MV-4-11 (cell line): ENCODE measurements around the gene C1QTNF7.

ENCODE experiments used
- DNase-seq: peaks from one replicate; lab custom pipeline; 2025; lab: John Stamatoyannopoulos, UW

C1QTNF7 gene, protein sequence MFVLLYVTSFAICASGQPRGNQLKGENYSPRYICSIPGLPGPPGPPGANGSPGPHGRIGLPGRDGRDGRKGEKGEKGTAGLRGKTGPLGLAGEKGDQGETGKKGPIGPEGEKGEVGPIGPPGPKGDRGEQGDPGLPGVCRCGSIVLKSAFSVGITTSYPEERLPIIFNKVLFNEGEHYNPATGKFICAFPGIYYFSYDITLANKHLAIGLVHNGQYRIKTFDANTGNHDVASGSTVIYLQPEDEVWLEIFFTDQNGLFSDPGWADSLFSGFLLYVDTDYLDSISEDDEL

DNA sequence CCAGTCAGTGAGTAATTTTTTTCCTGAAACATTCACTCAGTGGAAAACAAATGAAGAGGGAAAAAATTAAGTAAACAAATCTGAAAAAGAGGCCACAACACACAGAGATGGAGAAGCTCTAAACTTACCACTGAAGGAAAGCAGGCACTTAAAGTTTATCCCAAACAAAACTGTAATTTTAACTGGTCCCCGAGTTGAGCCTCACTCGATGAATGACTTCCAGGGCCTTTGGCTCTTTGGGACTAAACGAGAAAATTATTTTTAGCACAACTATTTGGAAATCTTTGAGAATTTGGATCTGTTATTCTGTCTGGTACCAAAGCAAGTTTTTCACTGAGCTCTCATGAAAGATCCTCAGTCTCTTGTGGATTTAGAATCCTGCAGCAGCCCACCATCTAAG is at the start of gene C1QTNF7:
C1QTNF7 (plus strand) TSS at position 333 of the 400 bp plus-strand sequence. CDS start 7,711 bp downstream, outside the sequence.
- DNase-seq, result no peak

DNA sequence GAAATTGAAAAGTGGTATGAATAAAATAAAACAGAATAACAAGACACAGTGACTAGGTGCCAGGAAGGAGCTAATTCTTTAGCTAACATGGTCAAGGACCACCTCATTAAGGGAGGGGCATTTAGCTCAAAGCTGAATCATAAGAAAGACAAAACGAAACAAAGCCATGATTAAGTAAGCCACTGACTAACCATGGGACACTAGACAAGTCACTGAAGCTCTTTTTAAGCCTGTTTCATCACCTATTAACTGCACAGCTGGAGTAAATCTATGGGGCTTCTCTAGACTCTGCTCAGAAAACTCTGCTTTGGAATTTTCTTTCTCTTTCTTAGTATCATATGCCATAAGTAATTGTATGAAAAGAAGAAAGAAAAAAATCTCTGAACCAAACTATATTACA is 49.8 kb upstream of the C1QTNF7 start:
- DNase-seq, result peak; percentile 82

DNA sequence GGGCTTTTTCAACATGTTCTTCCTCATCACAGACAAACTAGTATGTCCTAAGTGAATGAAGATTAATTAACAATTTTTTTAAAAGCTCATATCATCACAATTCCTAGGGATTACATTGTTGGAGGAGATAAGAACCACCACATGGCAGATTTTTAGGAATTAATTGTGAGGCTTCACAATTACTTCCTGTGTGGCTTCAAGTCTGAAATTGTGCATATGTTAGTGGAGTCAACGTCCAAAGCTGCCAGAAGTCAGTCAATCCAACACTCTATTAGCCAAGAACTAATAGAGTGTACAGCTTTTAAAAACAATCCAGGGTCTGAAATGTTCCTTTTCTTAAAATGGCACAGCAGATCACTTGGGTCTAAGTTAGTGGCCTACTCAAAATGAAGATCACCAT is 49.3 kb upstream of the C1QTNF7 start:
- no peak for DNase-seq

DNA sequence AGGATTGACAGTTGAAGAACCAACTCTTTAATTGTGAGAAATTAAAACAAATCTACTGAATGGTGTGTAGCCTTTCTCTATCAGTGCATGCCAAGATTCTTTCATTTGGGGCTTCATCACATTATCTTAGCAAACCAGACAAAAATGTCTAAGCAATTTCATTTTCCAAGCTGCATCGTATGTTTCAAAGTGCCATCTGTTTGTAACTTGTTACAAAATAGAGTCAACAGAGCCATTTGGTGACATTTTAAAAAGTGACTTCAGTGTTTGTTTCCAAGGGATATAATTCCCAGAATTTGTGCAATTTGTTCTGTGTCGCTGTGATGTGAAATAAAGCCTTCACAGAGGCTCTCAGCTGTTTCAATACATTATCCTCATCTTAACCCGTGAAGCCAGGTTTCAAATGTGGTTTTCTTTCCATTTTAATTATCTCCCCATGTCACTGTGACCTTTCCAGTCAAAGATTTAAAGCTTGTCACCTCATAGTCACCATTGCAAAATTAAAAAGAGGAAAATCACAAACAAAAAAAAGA is 46.0 kb upstream of the C1QTNF7 start:
- no peak for DNase-seq

DNA sequence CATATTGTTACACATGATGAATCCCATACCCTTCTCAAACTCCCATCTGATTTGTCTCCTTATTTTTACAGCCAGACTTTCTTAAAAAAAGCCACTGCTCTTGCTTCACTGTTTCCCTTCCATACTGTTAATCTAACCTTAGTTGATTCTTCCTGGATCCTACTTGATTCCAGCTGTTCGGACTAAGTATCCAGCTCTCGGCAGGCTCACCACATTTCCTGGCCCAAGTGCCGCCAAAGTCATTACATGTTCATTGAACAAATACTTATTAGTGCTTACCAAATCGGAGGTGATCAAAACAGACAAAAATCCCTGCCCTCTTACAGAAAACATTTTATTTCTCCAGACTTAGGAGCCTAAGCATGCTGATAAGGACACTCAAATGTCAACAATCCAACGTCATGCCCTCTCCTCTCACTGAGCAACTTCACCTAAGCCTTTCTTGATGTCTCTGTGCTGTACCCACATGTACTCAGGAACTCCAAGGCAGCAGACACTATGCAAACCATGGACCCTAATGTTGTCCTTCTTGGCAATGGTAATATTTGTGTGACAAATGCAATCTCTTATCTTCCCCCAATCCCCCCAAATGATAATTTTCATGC is 45.1 kb upstream of the C1QTNF7 start:
- no peak for DNase-seq

DNA sequence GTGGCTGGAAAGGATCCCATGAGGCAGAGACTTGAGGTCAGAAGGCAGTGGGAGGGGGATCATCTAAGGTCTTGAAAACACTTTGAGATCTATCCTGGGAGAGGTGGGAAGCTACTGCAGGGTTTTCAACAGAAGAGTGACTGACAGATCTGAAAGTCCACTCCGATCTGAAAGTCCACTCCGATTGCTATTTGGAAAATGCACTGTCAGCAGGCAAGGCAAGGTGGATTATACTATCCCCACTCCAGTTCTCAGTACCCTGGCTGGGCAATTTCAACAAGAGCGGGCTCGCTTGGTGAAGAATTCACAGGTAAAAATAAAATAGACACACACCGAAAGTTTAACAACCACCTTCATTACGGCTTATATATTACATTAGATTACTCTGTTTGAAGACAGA is 42.3 kb upstream of the C1QTNF7 start:
- DNase-seq, result no peak

DNA sequence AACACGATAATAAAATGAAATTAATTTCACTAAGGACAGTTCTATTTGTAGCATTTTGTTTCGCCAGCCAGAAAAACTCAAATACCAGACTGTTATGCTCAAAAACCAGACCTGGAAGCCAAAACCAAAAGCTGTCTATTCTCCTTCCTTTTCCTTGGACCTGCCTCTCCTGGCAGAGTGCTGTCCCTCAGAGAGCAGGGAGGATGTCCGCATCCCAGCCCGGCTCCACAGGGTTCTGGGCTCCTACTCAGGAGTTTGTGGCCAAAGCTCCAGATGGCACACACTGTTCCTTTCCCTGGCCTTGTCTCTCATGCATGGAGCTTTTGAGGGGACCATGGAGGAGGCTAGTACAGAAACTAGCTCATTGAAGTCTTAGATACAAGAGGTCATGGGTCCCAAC is 41.9 kb upstream of the C1QTNF7 start:
- no peak for DNase-seq

DNA sequence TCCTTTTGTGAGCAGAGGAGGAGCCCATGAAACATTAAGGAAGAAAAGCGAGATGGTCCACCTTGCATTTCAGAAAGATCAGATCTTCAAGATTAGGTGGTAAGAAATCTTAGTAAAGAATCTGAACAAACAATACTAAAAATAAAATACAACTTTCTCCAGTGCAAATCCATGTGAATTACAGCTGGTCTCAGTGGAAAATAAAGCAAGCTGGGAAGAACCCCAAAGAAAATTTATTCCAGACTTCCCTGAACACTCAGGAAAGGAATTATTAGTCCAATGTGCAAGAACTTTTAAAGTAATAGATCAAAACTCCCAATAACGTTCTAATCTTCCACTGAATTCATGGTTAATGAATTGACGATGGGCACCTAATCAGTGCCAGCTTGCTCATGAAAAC is 37.3 kb upstream of the C1QTNF7 start:
- no peak for DNase-seq

DNA sequence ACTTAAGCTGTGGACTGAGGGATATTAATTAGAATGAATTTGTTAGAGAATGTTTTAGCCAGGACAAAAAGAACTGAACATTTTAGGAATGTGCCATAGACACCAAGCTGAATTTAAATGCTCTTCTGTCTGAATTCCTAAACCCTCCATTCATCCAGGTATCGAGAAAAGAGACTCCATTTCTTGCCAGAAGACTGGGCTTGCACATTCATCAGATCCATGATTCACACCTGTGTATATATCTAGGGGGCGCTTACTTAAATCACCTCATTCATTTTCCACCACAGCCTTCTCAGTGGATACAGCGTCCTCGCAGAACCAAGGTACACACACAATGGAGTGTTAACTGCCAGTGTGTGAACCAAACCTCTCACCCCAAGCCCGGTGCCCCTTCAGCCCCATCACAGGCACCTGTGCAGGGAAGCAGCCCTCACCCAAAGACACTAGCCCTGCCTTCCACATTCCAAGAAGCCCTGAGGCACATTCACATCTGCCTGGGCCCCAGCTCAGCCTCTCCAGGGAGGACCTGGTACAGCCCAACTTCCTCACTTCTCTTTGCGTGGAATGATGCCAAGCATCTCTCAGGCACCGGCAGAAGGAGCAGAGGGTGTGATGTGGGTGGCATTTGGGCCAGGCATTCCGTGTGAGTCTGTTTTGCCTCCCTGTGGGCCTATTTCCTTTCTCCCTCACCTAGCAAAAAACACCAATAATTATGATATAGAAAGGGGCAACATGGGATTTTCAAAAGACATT is 35.6 kb upstream of the C1QTNF7 start:
- DNase-seq, result no peak

DNA sequence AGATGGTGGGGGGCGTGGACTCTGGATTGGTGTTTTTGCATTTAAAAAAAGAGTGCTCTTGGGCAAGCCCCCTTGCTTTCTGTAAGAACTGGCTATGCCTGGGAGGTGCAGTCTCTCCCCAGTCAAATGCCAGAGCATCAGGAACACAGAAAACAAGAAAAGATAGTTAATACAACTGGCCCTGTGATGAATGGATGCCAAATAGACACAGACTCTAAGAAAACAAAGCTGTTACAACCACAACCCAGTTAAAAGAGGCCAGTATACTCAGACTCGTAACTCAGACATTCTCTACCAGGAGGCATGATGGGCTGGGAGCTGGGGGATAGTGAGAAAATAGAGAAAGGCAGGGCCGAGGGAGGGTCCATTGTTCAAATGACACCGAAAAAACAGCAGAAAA is 32.5 kb upstream of the C1QTNF7 start:
- DNase-seq, result no peak

DNA sequence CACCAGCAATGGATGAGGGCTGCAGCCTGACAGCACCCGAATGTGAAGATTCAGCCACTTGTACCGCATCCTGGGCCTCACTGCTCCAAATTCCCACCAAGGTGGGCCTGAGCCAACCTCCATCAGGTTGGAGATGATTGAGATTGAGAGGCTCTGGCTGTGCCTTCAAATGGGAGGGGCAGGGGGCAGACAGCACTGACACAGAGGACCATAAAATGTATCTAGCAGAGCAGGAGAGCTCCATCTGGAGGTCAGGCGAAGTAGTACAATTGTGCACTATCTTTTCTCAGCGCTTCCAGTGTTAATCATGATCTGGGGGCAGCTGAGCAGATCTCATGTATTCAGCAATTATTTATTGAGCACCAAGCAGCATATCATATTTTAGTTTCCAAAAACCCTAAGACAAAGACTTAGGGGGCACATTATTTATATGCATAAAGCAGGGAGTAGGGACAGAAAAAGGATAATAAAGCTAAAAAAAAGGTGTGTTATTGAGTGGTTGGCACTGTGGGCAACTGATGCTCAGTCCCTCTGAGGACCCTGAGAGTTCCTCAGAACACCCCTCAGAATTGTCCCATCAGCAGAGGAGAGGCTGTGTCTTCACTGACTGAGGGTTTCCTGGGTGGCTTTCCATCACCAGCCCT is 31.6 kb upstream of the C1QTNF7 start:
- DNase-seq, result peak; percentile 64

DNA sequence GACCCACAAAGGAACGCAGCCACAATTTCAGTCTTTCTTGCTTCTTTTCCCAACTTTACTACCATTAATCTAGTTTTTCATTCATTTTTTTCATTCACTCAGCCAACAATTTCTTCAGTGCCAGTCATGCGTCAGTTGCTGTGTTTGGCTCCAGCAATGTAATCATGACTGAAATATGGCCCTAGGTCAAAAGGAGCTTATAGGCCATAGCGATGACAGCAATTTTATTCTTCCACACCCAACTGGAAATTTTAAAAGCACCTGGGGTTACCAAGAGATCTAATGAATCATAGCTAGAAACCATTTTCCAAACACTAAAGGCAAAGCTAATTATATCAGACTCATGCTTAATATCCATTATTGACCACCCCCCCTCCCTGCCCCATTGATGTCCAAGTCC is 29.8 kb upstream of the C1QTNF7 start:
- DNase-seq, result no peak

DNA sequence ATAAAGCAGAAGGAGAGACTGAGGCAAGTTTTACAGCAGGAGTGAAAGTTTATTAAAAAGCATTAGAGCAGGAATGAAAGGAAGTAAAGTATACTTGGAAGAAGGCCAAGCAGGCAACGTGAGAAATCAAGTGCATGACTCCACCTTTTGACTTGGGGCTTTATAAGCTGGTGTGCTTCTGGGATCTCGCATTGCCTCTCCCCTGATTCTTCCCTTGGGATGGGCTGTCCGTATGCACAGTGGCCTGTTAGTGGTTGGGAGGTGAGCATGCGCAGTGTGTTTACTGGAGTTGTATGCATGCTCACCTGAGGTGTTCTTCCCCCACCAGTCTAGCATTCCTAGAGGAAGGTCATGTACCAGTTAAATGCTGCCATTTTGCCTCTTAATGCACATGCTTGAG is 29.1 kb upstream of the C1QTNF7 start:
- DNase-seq, result no peak

DNA sequence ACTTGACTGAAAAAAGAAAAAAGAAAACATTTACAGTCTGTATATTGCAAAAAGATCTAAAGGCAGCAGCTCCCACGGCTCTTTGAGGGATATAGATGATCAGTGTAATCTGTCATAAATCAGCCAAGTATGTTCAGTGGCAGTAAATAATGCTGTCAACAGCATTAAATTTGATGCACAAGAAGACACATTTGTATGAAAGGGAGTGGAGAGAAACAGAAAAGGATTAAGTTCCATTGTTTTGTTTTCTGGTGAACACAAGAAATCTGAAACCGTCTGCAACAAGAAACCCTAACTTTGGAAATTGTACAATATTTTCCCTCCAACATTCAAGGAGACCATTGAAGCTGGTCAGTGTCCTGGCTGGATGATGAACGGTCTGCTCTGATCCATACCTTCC is 27.6 kb upstream of the C1QTNF7 start:
- DNase-seq, result no peak

DNA sequence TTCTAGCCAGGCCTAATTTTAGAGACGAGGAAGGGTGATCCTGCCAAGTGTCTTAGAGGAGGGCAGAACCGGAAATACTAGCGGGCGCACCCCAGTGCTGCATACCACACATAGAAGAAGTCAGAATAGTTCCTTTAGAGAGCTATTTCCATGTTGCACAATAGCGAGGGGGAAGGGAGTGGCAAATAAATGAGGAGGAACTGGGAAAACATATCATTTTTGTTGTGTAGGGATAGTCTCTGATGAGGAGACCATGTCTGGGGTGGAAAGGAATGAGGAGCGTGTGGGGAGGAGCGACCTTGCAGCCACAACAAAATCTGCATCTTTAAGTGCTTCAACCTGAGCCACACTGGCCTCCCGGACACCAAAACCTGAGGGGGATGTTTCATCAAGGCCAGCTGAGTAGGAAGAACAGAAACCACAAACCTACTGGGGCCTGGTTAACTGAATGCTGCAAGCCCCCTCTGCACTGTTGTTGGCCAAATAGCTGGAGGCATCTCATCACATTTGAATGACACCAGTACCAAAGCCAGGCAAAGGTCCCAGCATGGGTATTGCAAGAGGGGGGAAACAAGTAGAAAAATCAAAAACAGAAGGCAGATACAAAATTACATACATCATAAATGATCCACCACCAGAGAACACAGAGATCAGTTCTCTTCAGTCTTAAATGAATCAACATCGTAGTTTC is 26.7 kb upstream of the C1QTNF7 start:
- peak; percentile 95 for DNase-seq

DNA sequence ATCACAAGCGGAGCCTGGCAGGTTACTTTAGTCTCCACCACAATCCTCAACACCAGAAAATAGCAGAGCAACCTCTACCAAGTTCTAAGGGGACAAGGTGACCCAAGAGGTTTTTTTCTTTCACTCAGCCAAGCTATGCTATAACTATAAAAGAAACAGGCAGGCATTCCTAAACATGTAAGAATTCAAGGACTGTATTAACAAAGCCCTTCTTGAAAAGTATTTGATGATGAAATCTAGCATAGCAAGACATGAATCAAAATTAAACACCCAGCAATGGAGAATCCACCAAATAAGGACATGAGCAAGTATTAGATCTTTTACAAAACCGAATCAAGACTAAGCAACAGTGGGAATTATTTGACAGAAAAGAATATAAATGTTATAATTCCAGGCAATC is 25.7 kb upstream of the C1QTNF7 start:
- DNase-seq, result no peak

DNA sequence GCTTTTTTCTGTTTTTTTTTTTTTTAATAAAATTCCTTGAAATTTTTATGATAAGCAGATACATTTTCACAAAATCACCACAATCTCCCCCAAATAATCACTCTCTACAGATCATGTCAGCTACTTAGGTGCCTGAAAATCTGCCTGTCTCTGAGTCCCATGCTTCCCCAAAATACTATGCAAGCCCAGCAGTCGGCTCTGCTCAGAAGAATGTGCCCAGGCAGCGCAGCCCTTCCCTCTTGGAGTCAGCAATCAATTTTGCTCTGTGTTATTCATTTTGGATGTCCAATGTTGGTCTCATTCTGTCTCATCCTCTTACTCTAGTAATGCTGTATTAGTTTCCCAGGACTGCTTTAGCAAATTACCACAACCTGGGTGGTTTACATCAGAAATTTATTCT is 24.9 kb upstream of the C1QTNF7 start:
- no peak for DNase-seq

DNA sequence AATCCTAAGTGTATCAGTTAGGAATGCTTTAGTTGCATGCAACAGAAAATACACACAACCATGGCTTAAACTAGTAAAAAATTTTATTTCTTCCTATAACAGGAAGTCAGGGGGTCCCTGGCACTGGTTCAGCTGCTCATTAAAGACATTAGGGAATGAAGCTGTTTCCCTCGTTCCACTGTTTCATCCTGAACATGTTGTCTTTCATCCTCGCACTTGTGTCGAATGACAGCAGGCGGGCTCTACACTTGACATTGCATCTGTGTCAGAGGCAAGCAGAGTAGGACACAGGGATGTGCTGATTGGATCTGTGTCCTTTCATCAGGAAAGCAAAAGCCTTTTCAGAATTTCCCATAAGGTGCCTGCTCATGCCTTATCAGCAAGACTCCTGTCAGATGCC is 22.8 kb upstream of the C1QTNF7 start:
- DNase-seq, result no peak

DNA sequence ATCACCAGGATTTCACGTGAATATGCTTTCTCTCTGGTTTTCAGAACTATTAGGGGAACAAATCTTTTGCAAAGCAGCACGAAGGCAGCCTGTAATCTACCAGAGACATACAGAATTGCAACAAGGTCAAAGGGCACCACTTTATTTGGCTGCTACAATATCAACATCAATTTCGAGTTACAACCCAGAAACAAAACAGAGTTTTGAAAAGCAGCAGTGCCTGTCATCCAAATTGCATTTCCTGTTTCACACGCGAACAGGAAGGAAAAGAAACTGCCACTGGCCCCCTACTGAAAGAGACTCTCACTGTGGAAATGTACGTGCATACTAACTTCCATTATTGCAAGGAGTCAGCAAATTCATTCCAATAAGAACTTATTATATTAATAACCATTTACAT is 17.1 kb upstream of the C1QTNF7 start:
- DNase-seq, result peak; percentile 73

DNA sequence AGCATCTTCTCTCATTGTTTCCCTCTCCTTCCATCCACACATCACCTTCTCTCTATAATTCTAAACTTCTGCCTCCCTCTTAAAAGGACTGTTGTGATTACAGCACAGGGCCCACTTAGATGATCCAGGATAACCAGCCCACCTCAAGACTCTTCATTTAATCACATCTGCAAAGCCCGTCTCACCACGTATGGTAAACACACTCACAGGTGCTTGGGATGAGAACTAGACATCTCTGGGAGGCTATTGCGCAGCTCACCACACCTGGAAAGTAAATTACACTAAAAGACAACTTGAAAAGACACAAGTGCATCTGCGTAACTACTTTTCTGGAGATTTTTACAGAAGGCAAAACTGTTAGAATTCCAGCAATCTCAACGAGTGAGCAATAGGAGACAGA is 15.4 kb upstream of the C1QTNF7 start:
- DNase-seq, result no peak

DNA sequence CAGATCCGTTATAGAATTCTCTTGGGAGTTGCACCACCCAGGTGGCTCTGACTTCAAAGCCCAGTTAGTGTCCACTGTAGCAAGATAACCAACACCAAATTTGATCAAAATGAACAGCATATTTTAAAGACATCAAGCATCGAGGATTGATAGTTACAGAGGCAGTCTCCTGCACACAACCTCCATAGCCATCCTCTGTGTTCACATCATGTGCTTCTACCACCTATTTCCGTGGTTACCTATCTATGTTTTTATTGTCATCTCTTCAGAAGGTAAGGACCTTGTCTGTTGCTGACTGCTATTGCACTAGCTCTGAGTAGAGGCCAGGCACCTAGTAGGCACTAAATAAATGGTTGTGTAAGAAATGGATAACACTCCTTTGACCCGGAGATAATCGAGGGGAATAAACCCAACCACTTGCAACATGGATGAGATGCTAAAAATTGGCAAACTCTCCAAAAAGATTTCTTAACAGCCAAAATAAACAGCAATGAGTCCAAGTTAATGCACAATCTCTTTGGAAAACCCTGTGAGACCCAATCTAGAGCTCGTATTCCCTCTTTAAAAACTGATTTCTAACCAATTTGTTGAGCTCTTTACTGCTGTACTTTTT is 14.7 kb upstream of the C1QTNF7 start:
- no peak for DNase-seq

DNA sequence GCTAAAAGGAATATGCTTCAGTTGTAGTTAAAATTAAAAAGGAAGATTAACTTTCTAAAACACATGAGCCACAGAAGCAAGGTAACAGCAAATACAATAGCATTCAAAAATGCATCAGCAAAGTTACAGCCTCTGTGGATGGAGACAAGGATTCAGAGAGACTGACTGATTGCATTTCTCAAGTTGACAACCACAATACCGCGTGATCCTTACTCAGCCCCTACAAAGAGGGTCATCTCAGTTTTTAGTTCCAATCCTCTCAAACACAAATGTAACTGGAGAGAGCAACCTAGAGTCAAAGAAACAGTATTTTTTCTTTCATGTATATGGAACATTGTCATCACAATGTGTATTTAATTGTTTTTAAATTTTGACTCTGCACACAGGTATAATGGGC is 14.2 kb upstream of the C1QTNF7 start:
- no peak for DNase-seq
